ENCODE results near the gene PPP2R2D.
A peak's percentile ranks its signal among the peaks of the same experiment; 100 is the strongest.
"Not testable (repeated sequence)": the region's sequence is repeated elsewhere in the genome, so short reads cannot be mapped to it uniquely, and the experiment has no call there.

Gene PPP2R2D

DNA sequence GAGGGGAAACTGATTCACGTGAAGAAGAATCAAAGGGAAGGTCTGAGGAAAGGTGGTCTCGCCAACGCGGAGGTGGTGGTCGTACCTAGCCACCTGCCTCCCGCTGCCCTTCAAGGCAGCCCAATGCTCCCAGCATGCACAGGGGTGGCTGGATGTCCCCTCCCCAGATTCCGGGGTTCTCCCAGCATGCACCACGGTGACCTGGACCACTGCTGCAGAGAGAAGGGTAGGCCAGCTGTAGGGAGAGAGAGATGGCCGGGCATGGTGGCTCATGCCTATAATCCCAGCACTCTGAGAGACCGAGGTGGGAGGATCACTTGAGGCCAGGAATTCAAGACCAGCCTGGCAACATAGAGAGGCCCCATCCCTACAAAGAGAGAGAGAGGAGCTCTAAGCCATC, 32.4 kb upstream of the PPP2R2D start:
- no peak for DNase-seq

GRCh38 chr10:131869344-131869743, 31.5 kb upstream of the PPP2R2D start:
- DNase-seq, result no peak

DNA sequence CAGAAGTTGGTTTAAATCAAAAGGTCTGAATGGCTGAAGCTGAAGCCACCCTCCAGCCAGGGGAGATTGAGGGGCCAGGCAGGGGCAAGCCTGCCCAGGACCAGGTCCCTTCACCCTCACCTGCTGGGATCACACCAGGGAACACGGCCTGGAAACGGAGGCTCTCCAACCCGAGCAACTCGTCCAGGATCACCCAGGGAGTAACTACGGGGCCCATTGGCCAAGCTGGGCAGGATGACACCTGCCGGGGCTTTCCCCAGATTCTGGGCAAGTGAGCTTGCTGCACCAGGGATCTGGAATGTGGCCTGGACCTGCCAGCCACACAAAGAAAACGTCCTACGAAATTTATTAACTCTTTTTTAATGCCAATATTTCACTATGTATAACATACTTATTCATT, 30.4 kb upstream of the PPP2R2D start:
- no peak for DNase-seq

DNA sequence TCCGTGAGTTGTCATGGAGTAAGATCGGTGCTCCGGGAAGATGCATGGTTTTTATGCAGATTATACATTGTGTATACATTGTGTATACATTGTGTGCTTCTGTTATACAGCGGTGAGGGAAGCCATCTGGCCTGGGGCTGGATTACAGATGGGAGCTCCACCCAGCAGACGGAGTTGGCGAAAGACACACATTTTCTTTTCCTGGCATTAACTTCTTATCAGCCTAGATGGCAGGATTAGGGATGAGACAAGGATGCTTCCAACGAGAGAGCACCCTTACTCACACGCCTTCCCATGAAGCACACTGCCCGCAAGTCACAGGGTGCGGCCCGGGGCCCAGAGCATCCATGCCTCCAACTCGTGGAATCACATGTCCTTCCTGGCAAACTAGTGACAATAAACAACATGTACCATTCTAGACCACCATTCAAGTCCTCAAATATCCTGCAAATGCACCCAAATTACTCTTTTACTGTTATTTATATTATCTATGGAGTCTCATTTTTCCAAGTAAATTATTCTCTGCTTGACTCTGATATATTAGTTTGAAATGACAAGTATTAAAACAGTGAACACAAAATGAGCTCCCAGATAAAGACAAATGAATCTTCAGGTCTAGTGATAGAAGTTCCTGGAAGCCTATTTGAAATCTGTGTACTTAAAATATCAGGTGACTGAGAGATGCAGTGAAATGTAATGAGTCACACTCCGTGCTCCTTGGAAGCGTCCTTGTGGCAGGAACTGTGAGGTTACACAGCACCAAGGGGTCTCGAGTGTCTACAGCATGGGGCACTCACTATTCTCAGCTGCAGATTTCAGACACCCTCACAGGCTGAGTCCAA, 29.8 kb upstream of the PPP2R2D start:
- no peak for DNase-seq

DNA sequence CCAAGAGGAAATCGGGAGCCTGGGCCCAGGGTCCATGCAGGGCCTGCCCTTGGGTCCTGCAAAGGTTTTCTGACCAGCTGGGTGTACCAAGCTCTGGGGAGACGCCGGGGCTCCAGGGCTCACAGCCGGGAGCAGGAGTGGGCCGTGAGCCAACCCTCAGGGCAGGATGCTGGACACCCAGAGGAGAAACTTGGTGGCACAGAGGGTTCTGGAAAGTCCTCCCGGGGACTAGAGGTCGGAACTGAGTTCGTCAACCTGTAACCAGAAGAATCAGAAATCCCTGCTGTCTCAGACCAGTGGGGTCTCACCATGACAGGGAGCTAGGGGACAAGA, 29.2 kb upstream of the PPP2R2D start:
- no peak for DNase-seq

GRCh38 chr10:131872011-131872826, 28.6 kb upstream of the PPP2R2D start:
- DNase-seq, result no peak

GRCh38 chr10:131872827-131873375, 27.9 kb upstream of the PPP2R2D start:
- DNase-seq, result no peak

DNA sequence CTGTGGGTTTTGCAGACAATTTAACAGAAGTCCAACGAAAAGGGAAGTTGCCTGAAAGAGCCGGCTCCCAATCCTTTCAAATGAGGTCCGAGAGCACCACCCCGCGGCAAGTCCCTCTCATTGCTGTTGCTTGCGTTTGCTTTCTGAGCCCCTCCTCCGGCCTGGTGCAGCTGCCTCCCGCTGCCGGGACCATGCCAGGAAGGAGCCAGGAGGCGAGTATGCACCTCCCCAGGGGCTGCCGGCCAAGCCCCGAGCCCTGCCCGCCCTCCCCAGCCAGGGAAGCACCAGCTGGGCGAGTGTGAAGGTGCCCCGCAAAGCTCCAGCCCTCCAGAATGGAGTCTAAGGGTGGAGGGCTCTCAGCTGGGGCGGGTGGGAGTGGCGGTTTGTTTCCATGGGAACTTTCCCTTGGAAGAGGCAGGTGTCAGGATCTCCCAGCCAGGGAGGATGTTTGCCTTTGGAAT, 25.8 kb upstream of the PPP2R2D start:
- peak; percentile 79 for DNase-seq

DNA sequence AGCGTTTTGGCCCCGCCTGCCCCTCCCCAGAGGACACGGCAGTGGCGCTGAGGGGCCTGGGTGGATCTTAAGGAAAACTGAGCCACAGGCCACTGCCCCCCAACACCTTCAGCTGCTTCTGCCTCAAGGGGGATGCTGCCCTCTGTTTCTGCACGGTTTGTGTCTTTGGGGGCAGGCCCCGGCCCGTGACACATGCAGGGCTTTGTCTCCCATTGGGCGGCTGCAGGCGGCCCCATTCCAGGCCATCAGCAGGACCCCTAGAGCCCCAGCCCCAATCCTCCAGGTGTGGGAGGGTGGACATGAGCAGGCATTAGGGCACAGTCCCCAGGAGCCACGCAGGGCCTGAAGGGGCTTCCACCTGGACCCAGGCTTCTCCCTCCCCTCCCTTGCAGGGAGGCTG, 25.3 kb upstream of the PPP2R2D start:
- DNase-seq, result no peak

DNA sequence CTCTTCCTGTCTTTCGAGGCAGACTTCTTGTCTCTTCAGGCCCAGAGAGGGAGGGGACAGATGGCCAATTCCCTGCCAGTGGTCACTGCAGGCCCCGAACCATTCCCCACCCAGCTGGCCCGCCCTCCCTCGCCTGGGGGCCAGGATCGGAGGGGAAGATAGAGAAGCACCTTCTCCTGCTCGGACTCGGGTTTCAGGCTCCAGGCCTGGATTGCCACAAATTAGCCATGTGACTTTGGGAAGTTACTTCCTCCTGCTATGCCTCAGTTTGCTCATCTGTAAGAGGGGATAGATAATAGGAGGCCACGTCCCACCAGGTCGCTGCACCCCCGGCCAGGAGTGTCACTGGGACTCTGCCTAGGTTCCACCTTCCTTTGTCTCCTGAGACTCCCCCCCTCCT, 24.8 kb upstream of the PPP2R2D start:
- no peak for DNase-seq

DNA sequence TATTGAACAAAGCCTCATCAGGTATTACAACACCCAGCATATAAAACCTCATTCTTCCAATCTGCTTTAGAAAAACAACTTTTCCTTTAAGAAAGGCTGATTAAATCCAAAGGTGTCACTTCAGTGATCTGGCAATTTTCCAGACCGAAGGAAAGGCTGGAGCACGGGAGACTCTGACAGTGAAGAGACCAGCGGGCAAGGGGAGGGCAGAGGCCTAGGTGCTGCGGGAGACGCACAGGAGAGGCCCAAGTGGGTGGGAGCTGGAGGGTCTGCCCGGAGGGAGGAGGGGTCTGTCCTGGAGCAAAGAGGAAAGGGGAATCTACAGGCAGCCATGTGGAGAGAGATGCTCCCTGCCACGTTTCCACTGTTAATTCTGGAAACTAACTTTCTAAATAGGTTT, 24.3 kb upstream of the PPP2R2D start:
- no peak for DNase-seq

DNA sequence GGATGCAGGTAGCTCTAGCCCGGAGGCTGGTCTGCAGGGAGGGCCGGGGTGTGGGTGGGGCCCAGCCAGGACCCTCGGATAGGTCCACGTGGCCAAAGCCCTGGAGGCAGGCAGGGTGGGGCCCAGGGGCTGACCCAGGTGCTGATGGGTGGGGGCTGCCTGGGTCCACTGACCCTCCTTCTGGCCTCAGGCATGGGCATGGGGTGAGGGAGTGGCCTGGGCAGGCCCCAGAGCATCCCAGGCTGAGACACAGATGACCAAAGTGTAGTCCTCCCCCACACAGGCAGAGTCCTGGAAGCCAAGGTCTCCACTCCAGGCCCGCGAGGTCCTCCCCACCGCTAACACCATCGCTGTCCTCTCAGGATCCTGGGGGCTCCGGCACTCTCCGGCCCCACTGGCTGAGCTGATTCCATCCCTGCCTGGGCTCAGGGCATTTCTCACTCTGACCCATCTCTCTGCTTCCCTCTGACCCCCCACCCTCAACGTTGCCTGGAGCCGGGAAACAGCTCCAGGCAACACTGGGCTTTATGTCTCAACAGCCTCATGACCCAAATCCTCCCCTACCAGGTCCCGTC, 20.7 kb upstream of the PPP2R2D start:
- no peak for DNase-seq

DNA sequence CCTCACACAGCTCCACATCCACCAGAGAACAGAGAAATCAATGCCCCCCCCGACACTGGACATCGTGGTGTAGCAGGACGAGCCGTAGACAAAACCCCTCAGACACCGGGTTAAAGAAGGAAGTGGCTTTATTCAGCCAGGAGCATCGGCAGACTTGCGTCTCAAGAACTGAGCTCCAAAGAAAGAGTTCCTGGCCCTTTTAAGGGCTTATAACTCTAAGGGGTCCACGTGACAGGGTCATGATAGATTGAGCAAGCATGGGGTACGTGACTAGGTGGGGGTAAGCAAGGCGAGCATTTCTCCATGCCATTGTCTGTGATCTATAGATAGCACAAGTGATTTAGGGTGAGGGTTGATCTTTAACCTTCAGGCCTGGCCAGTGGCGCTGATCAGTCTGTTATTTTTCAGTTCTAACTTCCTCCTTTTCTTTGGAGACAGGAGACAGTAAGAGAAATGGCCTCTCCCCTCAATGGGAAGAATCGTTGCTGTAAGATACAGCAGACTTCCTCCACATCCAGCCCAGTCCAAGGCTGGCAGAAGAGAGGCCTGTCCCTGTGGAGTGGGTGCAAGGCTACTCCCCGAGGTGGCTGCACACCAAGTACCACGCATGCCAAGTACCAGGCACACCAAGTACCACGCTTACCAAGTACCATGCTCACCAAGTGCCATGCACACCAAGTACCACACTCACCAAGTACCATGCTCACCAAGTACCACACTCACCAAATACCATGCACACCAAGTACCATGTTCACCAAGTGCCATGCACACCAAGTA, 19.5 kb upstream of the PPP2R2D start:
- DNase-seq, result no peak

DNA sequence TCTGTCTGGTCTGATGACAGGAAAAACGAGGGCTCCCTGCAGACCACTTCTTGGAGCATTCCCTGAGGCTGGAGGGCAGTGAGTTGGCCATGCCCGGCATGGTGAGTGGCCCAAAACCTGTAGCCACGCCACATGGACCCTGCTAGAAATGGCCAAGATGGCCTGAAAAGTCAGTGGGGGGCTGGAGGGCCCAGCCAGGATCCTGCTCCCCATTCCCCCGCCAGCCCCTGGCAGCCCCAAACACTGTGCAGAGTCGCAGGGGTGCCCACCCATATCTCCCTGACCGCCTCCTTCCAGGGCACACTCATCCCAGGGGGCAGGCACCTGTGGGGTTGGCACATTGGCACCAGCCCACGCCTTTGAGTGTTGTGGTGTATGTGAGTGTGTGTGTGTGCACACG, 18.7 kb upstream of the PPP2R2D start:
- DNase-seq, result no peak

DNA sequence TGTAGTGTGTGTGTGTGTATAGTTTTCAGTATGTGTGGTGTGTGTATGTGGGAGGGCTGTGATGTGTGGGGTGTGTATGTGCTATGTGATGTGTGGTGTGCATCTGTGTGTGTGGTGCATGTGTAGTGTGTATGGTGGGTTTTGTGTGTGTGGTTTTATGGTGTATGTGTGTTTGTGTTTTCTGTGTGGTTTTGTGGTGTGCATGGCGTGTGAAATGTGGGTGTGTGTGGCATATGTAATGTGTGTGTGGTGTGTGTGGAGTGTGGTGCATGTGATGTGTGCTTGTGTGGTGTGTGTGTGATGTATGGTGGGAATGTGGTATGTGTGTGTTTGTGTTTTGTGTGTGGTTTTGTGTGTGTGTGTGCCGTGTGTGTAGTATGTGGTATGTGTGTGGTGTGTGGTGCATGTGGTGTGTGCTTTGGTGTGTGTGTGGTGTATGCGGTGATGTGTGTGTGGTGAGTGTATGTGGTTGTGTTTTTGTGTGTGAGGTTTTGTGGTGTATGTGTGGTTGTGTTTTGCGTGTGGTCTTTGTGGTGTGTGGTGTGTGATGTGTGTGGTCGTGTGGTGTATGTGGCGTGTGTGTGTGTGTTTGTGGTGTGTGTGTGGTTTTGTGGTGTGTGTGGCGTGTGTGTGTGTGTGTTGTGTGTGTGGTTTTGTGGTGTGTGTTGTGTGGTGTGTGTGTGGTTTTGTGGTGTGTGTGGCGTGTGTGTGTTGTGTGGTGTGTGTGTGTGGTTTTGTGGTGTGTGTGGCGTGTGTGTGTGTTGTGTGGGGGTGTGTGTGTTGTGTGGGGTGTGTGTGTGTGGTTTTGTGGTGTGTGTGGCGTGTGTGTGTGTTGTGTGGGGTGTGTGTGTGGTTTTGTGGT, 18.0 kb upstream of the PPP2R2D start:
- no peak for DNase-seq

GRCh38 chr10:131883621-131884393, 17.0 kb upstream of the PPP2R2D start:
- not testable (repeated sequence) for DNase-seq

DNA sequence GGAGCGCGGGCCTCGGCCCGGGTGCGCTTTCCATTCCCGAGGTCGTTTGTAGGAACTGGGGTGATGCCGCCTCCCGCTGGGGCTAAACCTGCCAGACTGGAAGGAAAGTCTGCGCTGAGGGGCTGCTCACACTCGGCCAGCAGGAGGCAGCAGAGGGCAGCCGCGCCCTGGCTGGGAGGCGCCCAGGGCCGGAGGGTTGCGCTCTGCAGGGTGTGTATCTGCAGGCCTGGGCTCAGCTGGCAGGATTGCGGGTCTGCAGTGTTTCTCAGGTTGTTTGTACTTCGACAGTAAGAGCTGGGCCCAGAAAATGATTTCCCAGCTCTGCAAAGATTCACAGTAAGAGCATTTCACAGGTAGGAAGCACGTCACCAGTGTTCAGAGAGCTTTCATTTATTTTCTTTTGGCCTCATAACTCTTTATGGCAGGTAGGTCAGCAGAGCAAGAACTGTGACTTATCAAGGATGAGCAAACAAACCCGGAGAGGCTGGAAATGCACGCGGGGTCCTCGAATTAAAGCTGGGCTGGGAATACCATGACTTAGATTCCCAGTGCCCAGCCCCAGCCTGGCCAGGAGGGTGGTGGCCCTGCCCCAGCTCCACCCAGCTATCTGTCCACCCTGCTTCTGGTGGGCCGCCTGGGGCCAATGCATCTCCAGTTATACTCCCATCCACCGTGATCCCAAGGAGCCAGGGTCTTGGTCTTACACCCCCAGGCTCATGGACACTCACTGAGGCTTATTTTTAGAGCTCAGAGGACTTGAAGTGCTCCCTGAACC, 15.2 kb upstream of the PPP2R2D start:
- DNase-seq, result peak; percentile 2

GRCh38 chr10:131886237-131886636, 14.6 kb upstream of the PPP2R2D start:
- DNase-seq, result no peak

DNA sequence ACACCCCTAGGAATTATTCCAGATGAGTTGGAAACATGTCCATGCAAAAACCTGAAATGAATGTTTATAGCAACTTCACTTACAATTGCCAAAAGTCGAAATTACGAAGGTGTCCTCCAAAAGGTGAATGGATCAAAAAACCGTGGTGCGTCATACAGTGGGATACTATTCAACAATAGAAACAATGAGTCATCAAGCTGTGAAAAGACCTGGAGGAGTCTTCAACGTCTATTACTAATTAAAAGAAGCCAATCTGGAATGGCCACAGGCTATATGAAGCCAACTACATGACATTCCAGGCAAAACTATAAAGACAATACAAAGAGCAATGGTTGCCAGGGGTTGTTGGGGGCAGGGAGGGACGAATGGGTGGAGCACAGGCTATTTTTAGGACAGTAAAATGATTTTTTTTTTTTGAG, 12.6 kb upstream of the PPP2R2D start:
- peak; percentile 22 for DNase-seq

GRCh38 chr10:131889755-131890154, 11.1 kb upstream of the PPP2R2D start:
- DNase-seq, result no peak
